Mammary epithelial cell (primary cell): ENCODE results near the gene CYP17A1.
"Not testable (repeated sequence)": the region's sequence is repeated elsewhere in the genome, so short reads cannot be mapped to it uniquely, and the experiment has no call there.

Source experiments
- EZH2 ChIP-seq: IDR thresholded peaks from 2 replicates; pipeline ENCODE4 v1.6.1; 2012; ENCODE audit warnings: low read length, inconsistent platforms, borderline replicate concordance
- TF ChIP-seq, protein P1 (sequence below), 2 donors: IDR thresholded peaks in 1 of 2; conservative IDR thresholded peaks in 1 of 2; 2 replicates each; pipeline ENCODE4 v1.5.1; 2011 to 2012; ENCODE audit warnings: inconsistent platforms in 2 of 2, low read length in 2 of 2, mild to moderate bottlenecking in 2 of 2, control low read depth in 1 of 2, low read depth in 1 of 2; ENCODE audit not compliant: insufficient read depth in 1 of 2; ENCODE audit errors: extremely low read depth in 1 of 2

DNA sequence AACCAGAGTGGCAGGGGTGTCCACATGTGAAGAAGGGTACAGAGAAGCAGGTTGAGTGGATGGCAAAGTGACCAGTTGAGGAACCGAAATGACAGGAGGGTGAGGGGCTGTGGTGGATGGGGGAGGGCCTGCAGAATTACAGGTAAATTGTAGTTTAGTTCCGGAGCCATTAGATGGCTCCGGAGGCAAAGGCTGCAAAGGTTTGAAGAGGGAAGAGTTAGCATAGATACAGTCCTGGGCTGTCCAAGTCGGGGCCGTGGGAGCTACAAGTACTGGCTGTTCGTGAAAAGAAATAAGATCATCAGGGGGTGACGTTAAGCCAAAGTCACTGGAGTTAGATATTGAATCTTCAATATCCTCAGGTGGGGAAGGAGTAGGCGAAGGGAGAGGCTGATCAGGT lies 5.9 kb upstream of the CYP17A1 start:
- TF ChIP-seq, protein P1, sequence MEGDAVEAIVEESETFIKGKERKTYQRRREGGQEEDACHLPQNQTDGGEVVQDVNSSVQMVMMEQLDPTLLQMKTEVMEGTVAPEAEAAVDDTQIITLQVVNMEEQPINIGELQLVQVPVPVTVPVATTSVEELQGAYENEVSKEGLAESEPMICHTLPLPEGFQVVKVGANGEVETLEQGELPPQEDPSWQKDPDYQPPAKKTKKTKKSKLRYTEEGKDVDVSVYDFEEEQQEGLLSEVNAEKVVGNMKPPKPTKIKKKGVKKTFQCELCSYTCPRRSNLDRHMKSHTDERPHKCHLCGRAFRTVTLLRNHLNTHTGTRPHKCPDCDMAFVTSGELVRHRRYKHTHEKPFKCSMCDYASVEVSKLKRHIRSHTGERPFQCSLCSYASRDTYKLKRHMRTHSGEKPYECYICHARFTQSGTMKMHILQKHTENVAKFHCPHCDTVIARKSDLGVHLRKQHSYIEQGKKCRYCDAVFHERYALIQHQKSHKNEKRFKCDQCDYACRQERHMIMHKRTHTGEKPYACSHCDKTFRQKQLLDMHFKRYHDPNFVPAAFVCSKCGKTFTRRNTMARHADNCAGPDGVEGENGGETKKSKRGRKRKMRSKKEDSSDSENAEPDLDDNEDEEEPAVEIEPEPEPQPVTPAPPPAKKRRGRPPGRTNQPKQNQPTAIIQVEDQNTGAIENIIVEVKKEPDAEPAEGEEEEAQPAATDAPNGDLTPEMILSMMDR (conservative IDR thresholded peaks at IDR 0.05 in 1 of 2, IDR thresholded peaks at IDR 0.05 in 1 of 2; ENCODE audit: extremely low read depth in 1 of 2, insufficient read depth in 1 of 2, low read depth in 1 of 2, low read length in 2 of 2): not testable (repeated sequence)
- TF ChIP-seq EZH2: not testable (repeated sequence)
